Astrocyte (in vitro differentiated cells and primary cell): ENCODE results near the gene ALG14. TPM values are rescaled to one million over a fixed set of nuclear protein-coding genes. Genes with fewer than 3 reads are reported as not detected.

Source experiments
- DNase-seq: peaks from one replicate; pipeline ENCODE4 v3.0.0-alpha.2; 2010; ENCODE audit warnings: low read depth
- FAIRE-seq: peaks from 2 replicates; lab custom pipeline; 2011; peaks lifted over from hg19 to GRCh38; lab: Jason Lieb, UNC
- H2AFZ ChIP-seq: 2 replicates; pipeline ENCODE4 v1.6.0; 2012; ENCODE audit warnings: low read depth, low read length, inconsistent platforms
- H3K27ac ChIP-seq: 2 replicates; pipeline ENCODE4 v1.5.1; 2011; ENCODE audit warnings: low read depth, low read length, inconsistent platforms
- H3K27me3 ChIP-seq: 2 replicates; pipeline ENCODE4 v1.6.0; 2011; ENCODE audit warnings: low read length, inconsistent platforms; ENCODE audit not compliant: insufficient read depth
- H3K36me3 ChIP-seq: 2 replicates; pipeline ENCODE4 v1.5.1; 2011; ENCODE audit warnings: low read length, inconsistent platforms; ENCODE audit not compliant: insufficient read depth
- H3K4me1 ChIP-seq: 2 replicates; pipeline ENCODE4 v1.5.1; 2011; ENCODE audit warnings: low read length, inconsistent platforms; ENCODE audit not compliant: insufficient read depth
- H3K4me2 ChIP-seq: 2 replicates; pipeline ENCODE4 v1.6.0; 2012; ENCODE audit warnings: low read length, inconsistent platforms
- H3K4me3 ChIP-seq: 2 replicates; pipeline ENCODE4 v1.5.1; 2011; ENCODE audit warnings: low read depth, mild to moderate bottlenecking, low read length, inconsistent platforms; ENCODE audit not compliant: insufficient read depth
- H3K79me2 ChIP-seq: 2 replicates; pipeline ENCODE4 v1.6.0; 2012; ENCODE audit warnings: mild to moderate bottlenecking, low read length, inconsistent platforms; ENCODE audit not compliant: insufficient read depth
- H3K9ac ChIP-seq: 2 replicates; pipeline ENCODE4 v1.6.0; 2012; ENCODE audit warnings: mild to moderate bottlenecking, low read length, inconsistent platforms
- H3K9me3 ChIP-seq: 2 replicates; pipeline ENCODE4 v1.5.1; 2012; ENCODE audit warnings: low read depth, mild to moderate bottlenecking, low read length, inconsistent platforms; ENCODE audit not compliant: insufficient read depth
- H4K20me1 ChIP-seq: 2 replicates; pipeline ENCODE4 v1.6.0; 2012; ENCODE audit warnings: low read length, inconsistent platforms; ENCODE audit not compliant: insufficient read depth
- H3K27ac Mint-ChIP-seq: one replicate; pipeline ENCODE4 v1.8.0; 2021; ENCODE audit warnings: mild to moderate bottlenecking, mixed read lengths; ENCODE audit not compliant: unreplicated experiment
- H3K27me3 Mint-ChIP-seq: one replicate; pipeline ENCODE4 v1.8.0; 2021; ENCODE audit warnings: low read depth, mixed read lengths; ENCODE audit not compliant: unreplicated experiment
- H3K36me3 Mint-ChIP-seq: one replicate; pipeline ENCODE4 v1.8.0; 2021; ENCODE audit warnings: low read depth, mixed read lengths; ENCODE audit not compliant: unreplicated experiment
- H3K4me1 Mint-ChIP-seq: one replicate; pipeline ENCODE4 v1.8.0; 2021; ENCODE audit warnings: low read depth, mixed read lengths; ENCODE audit not compliant: unreplicated experiment
- H3K4me3 Mint-ChIP-seq: one replicate; pipeline ENCODE4 v1.8.0; 2021; ENCODE audit warnings: mild to moderate bottlenecking, moderate library complexity, mixed read lengths; ENCODE audit not compliant: unreplicated experiment
- H3K9me3 Mint-ChIP-seq: one replicate; pipeline ENCODE4 v1.8.0; 2021; ENCODE audit warnings: mild to moderate bottlenecking, mixed read lengths; ENCODE audit not compliant: unreplicated experiment
- EZH2 ChIP-seq: IDR thresholded peaks from 2 replicates; pipeline ENCODE4 v1.6.1; 2012; ENCODE audit warnings: mild to moderate bottlenecking, low read length, inconsistent platforms; ENCODE audit not compliant: insufficient read depth
- total RNA-seq: library from RNA; stranded (reverse); gene quantifications from 2 replicates; pipeline ENCODE4 v1.2.1, GENCODE V29; 2021
- TF ChIP-seq, protein P1 (sequence below): IDR thresholded peaks from 2 replicates; pipeline ENCODE4 v1.5.1; 2011; ENCODE audit warnings: low read depth, mild to moderate bottlenecking, inconsistent platforms, low read length, moderate library complexity; ENCODE audit not compliant: insufficient read depth

Gene ALG14
- total RNA-seq, 1 donor from 2014 or later: 6.9 TPM

- H3K4me3 ChIP-seq: no peak overlapping the region
- H3K27me3 Mint-ChIP-seq: no peaks in the 10 kb centered on the region
- no peaks in the 10 kb centered on the region for H3K79me2 ChIP-seq
- H3K4me2 ChIP-seq: no peak overlapping the region
- peaks cover 14% of the 10 kb centered on the region for H3K4me1 Mint-ChIP-seq
- peaks cover 5% of the 10 kb centered on the region for H3K4me1 ChIP-seq
- no peaks in the 10 kb centered on the region for H3K36me3 Mint-ChIP-seq
- H3K27ac ChIP-seq: no peak overlapping the region
- no peaks in the 10 kb centered on the region for H3K27me3 ChIP-seq
- FAIRE-seq (no peak), DNase-seq (no peak)
- no peaks in the 10 kb centered on the region for H3K36me3 ChIP-seq
- no peaks in the 10 kb centered on the region for H3K9me3 Mint-ChIP-seq
- H2AFZ ChIP-seq: no peak overlapping the region
- TF ChIP-seq, protein P1, sequence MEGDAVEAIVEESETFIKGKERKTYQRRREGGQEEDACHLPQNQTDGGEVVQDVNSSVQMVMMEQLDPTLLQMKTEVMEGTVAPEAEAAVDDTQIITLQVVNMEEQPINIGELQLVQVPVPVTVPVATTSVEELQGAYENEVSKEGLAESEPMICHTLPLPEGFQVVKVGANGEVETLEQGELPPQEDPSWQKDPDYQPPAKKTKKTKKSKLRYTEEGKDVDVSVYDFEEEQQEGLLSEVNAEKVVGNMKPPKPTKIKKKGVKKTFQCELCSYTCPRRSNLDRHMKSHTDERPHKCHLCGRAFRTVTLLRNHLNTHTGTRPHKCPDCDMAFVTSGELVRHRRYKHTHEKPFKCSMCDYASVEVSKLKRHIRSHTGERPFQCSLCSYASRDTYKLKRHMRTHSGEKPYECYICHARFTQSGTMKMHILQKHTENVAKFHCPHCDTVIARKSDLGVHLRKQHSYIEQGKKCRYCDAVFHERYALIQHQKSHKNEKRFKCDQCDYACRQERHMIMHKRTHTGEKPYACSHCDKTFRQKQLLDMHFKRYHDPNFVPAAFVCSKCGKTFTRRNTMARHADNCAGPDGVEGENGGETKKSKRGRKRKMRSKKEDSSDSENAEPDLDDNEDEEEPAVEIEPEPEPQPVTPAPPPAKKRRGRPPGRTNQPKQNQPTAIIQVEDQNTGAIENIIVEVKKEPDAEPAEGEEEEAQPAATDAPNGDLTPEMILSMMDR: no peak
- TF ChIP-seq EZH2: no peak
- no peaks in the 10 kb centered on the region for H4K20me1 ChIP-seq
- H3K4me3 Mint-ChIP-seq: no peak overlapping the region
- H3K9me3 ChIP-seq: no peaks in the 10 kb centered on the region
- H3K27ac Mint-ChIP-seq: no peak overlapping the region
- H3K9ac ChIP-seq: no peak overlapping the region
Measured at GRCh38 chr1:94953746-94954145, 119.0 kb downstream of the ALG14 start.

DNA sequence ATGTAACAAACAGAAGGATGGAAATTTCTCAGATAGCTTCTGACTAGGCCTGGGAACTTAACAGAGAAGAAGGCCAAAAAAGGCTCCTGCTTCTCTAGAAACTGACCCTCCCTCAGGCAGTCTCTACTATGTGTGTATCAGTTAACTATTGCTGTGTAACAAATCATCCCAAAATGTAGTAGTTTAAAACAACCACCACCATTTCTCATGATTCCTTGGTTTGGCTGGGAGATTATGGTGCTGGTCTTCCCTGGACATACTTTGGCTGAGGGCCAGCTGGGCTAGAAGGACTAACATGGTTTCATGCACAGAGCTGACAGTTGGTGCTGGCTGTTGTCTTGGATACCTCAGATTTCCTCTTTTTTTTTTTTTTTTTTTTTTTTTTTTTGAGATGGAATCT is 119.6 kb downstream of the ALG14 start:
- Histone ChIP-seq H4K20me1 (no peaks in the 10 kb centered on the region), H3K4me3 (no peak overlapping the region), H3K79me2 (no peaks in the 10 kb centered on the region), H3K27ac (no peak overlapping the region), H3K4me1 (peaks cover 5% of the 10 kb centered on the region), H3K9me3 (no peaks in the 10 kb centered on the region), H2AFZ (no peak overlapping the region), H3K9ac (no peak overlapping the region), H3K4me2 (no peak overlapping the region), H3K36me3 (no peaks in the 10 kb centered on the region), H3K27me3 (no peaks in the 10 kb centered on the region)
- H3K4me3 Mint-ChIP-seq: no peak overlapping the region
- FAIRE-seq (no peak), DNase-seq (no peak)
- H3K4me1 Mint-ChIP-seq: peaks cover 14% of the 10 kb centered on the region
- no peaks in the 10 kb centered on the region for H3K36me3 Mint-ChIP-seq
- no peaks in the 10 kb centered on the region for H3K27me3 Mint-ChIP-seq
- H3K9me3 Mint-ChIP-seq: no peaks in the 10 kb centered on the region
- TF ChIP-seq EZH2: no peak
- TF ChIP-seq, protein P1: no peak
- no peak overlapping the region for H3K27ac Mint-ChIP-seq

- no peak for TF ChIP-seq EZH2
- TF ChIP-seq, protein P1: no peak
- FAIRE-seq: no peak
- H3K36me3 ChIP-seq: no peaks in the 10 kb centered on the region
- no peaks in the 10 kb centered on the region for H3K9me3 Mint-ChIP-seq
- H2AFZ ChIP-seq: no peak overlapping the region
- H3K27me3 Mint-ChIP-seq: no peaks in the 10 kb centered on the region
- no peaks in the 10 kb centered on the region for H3K27me3 ChIP-seq
- H3K4me3 Mint-ChIP-seq: no peak overlapping the region
- H3K27ac Mint-ChIP-seq: no peak overlapping the region
- no peaks in the 10 kb centered on the region for H4K20me1 ChIP-seq
- H3K4me3 ChIP-seq: no peak overlapping the region
- no peak for DNase-seq
- H3K4me1 Mint-ChIP-seq: peaks cover 17% of the 10 kb centered on the region
- no peaks in the 10 kb centered on the region for H3K36me3 Mint-ChIP-seq
- H3K9ac ChIP-seq: no peak overlapping the region
- H3K79me2 ChIP-seq: no peaks in the 10 kb centered on the region
- peaks cover 5% of the 10 kb centered on the region for H3K4me1 ChIP-seq
- no peak overlapping the region for H3K27ac ChIP-seq
- H3K9me3 ChIP-seq: no peaks in the 10 kb centered on the region
- no peak overlapping the region for H3K4me2 ChIP-seq
Measured at GRCh38 chr1:94952539-94952938, 120.2 kb downstream of the ALG14 start.
